Liver (tissue), 9 donors: ENCODE data around the gene SCYGR8. TPM values are rescaled to one million over a fixed set of nuclear protein-coding genes. Genes with fewer than 3 reads are reported as not detected.

Experiments
- DNase-seq: peaks from one replicate; pipeline ENCODE4 v3.0.0-alpha.2; 2017; ENCODE audit warnings: low spot score
- H3K27ac ChIP-seq, 2 donors: one replicate each; pipeline ENCODE4 v1.7.0; 2013; ENCODE audit warnings: inconsistent platforms in 2 of 2, low read length in 2 of 2, control low read depth in 1 of 2, low read depth in 1 of 2, mild to moderate bottlenecking in 1 of 2
- H3K27me3 ChIP-seq, 4 donors: one replicate each; pipeline versions ENCODE4 v1.6.1 to v1.7.0; 2013; ENCODE audit warnings: low read length in 3 of 4, inconsistent platforms in 1 of 4, mild to moderate bottlenecking in 1 of 4, moderate library complexity in 1 of 4; ENCODE audit not compliant: control insufficient read depth in 4 of 4, insufficient read depth in 4 of 4
- H3K36me3 ChIP-seq, 4 donors: one replicate each; pipeline versions ENCODE4 v1.6.1 to v1.7.0; 2013; ENCODE audit warnings: low read length in 3 of 4, mild to moderate bottlenecking in 3 of 4, low read depth in 1 of 4, moderate library complexity in 1 of 4; ENCODE audit not compliant: control insufficient read depth in 4 of 4, insufficient read depth in 3 of 4
- H3K4me1 ChIP-seq, 4 donors: one replicate each; pipeline versions ENCODE4 v1.6.1 to v1.7.0; 2013; ENCODE audit warnings: low read length in 3 of 4, mild to moderate bottlenecking in 3 of 4, moderate library complexity in 1 of 4; ENCODE audit not compliant: control insufficient read depth in 4 of 4, insufficient read depth in 4 of 4
- H3K4me3 ChIP-seq, 3 donors: one replicate each; pipeline versions ENCODE4 v1.6.1 to v1.7.0; 2013; ENCODE audit warnings: low read length in 3 of 3, control low read depth in 1 of 3, low read depth in 1 of 3, mild to moderate bottlenecking in 1 of 3
- H3K9ac ChIP-seq, 2 donors: one replicate each; pipeline ENCODE4 v1.7.0; 2013; ENCODE audit warnings: low read length in 2 of 2, mild to moderate bottlenecking in 2 of 2, moderate library complexity in 2 of 2, control low read depth in 1 of 2, low read depth in 1 of 2
- H3K9me3 ChIP-seq, 4 donors: one replicate each; pipeline versions ENCODE4 v1.6.1 to v1.7.0; 2013; ENCODE audit warnings: low read length in 3 of 4; ENCODE audit not compliant: control insufficient read depth in 4 of 4
- CTCF ChIP-seq: fragments of 150-350 bp; IDR thresholded peaks from 2 replicates; pipeline ENCODE4 v1.5.1; 2017; ENCODE audit warnings: improper control_type of control experiment, low read depth, low read length; ENCODE audit not compliant: missing input control
- EGR1 ChIP-seq, 2 donors: IDR thresholded peaks; 2 replicates each; pipeline ENCODE4 v1.6.1; 2016 to 2018; ENCODE audit warnings: antibody characterized with exemption in 2 of 2, low read depth in 2 of 2
- FOXA1 ChIP-seq: IDR thresholded peaks from 2 replicates; pipeline ENCODE4 v1.6.1; 2016; ENCODE audit warnings: antibody characterized with exemption
- FOXA2 ChIP-seq: IDR thresholded peaks from 2 replicates; pipeline ENCODE4 v1.6.1; 2016; ENCODE audit warnings: antibody characterized with exemption
- GABPA ChIP-seq, 2 donors: IDR thresholded peaks in 1 of 2; conservative IDR thresholded peaks in 1 of 2; 2 replicates each; pipeline ENCODE4 v1.6.1; 2016; ENCODE audit warnings: antibody characterized with exemption in 2 of 2, mild to moderate bottlenecking in 1 of 2, moderate library complexity in 1 of 2
- HNF4A ChIP-seq, 2 donors: conservative IDR thresholded peaks; 2 replicates each; pipeline ENCODE4 v1.6.1; 2016; ENCODE audit warnings: antibody characterized with exemption in 2 of 2, mild to moderate bottlenecking in 2 of 2
- HNF4G ChIP-seq: IDR thresholded peaks from 2 replicates; pipeline ENCODE4 v1.6.1; 2016; ENCODE audit warnings: antibody characterized with exemption
- JUND ChIP-seq, 2 donors: IDR thresholded peaks; 2 replicates each; pipeline ENCODE4 v1.6.1; 2016; ENCODE audit warnings: antibody characterized with exemption in 2 of 2
- MAX ChIP-seq: IDR thresholded peaks from 2 replicates; pipeline ENCODE4 v1.6.1; 2016; ENCODE audit warnings: antibody characterized with exemption
- RAD21 ChIP-seq, 2 donors: IDR thresholded peaks; 2 replicates each; pipeline ENCODE4 v1.6.1; 2016; ENCODE audit warnings: antibody characterized with exemption in 2 of 2, mild to moderate bottlenecking in 2 of 2
- RXRA ChIP-seq, 2 donors: IDR thresholded peaks; 2 replicates each; pipeline ENCODE4 v1.6.1; 2017 to 2018; ENCODE audit warnings: antibody characterized with exemption in 2 of 2, mild to moderate bottlenecking in 1 of 2
- YY1 ChIP-seq: IDR thresholded peaks from 2 replicates; pipeline ENCODE4 v1.6.1; 2016; ENCODE audit warnings: antibody characterized with exemption, mild to moderate bottlenecking
- ZBTB33 ChIP-seq: IDR thresholded peaks from 2 replicates; pipeline ENCODE4 v1.6.1; 2016; ENCODE audit warnings: antibody characterized with exemption
- WGBS: extraction: QIAGEN DNeasy Blood & Tissue Kit; methylation state at CpG from one replicate; pipeline ENCODE4 v1.1.7; 2013; 5-methylcytosine and 5-hydroxymethylcytosine counted together
- polyA plus RNA-seq, 2 donors: library from polyadenylated mRNA; stranded (reverse) in 1 of 2; unstranded in 1 of 2; fragments of 200-250 nt in 1 of 2; fragments of >200 nt in 1 of 2; fragmentation: Nextera tagmentation in 1 of 2; extraction: Ambion mirVana in 1 of 2; gene quantifications; one replicate each; pipeline versions ENCODE4 v1.2.1 to v1.2.3, GENCODE V29; 2013 to 2015
- total RNA-seq, 2 donors: library from RNA; depleted of rRNA; stranded (reverse); fragments of >200 nt; gene quantifications; one replicate each; pipeline ENCODE4 v1.2.3, GENCODE V29; 2014
- donor health status: healthy.
- donor health status: healthy.
- donor health status: healthy.
- donor health status: healthy.
- donor health status: healthy.

The SCYGR8 gene
- total RNA-seq (not detected), polyA plus RNA-seq (not detected)

GRCh38 chr2:227745594-227745993 lies at the start of gene SCYGR8:
TSS of gene SCYGR8 (plus strand) at chr2:227745894. CDS start at chr2:227745894, 0 bp downstream.
- H3K9ac ChIP-seq: no peak within 1 kb of the TSS
- H3K4me3 ChIP-seq: no peak within 1 kb of the TSS
- 96% methylated on average over 5 of the region's 9 CpGs for WGBS
- H3K4me1 ChIP-seq: no peaks in the 10 kb centered on the region
- no peaks in the 10 kb centered on the region for H3K9me3 ChIP-seq
- H3K36me3 ChIP-seq: no peaks in the 10 kb centered on the region
- DNase-seq: no peak
- no peak within 1 kb of the TSS for H3K27ac ChIP-seq
- H3K27me3 ChIP-seq: no peaks in the 10 kb centered on the region
- TF ChIP-seq RAD21 (IDR thresholded peaks at IDR 0.05): no peak
- no peak for TF ChIP-seq FOXA1
- TF ChIP-seq JUND (IDR thresholded peaks at IDR 0.05): no peak
- no peak for TF ChIP-seq GABPA (IDR thresholded peaks at IDR 0.05 in 1 of 2, conservative IDR thresholded peaks at IDR 0.05 in 1 of 2)
- no peak for TF ChIP-seq ZBTB33
- TF ChIP-seq HNF4G: no peak
- no peak for TF ChIP-seq HNF4A (conservative IDR thresholded peaks at IDR 0.05)
- no peak for TF ChIP-seq EGR1 (IDR thresholded peaks at IDR 0.05; ENCODE audit: low read depth in 2 of 2)
- no peak for TF ChIP-seq FOXA2
- no peak for TF ChIP-seq CTCF
- TF ChIP-seq MAX: no peak
- TF ChIP-seq RXRA (IDR thresholded peaks at IDR 0.05): no peak

GRCh38 chr2:227696990-227697679 lies 48.6 kb upstream of the SCYGR8 start:
- 59% methylated on average over 2 of the region's 2 CpGs for WGBS
- no peak for DNase-seq
- TF ChIP-seq HNF4A (conservative IDR thresholded peaks at IDR 0.05) (no peak), YY1 (no peak), EGR1 (IDR thresholded peaks at IDR 0.05; ENCODE audit: low read depth in 2 of 2) (no peak), ZBTB33 (no peak), RXRA (IDR thresholded peaks at IDR 0.05) (no peak), MAX (no peak), FOXA1 (no peak)
- peaks cover 0 to 6% (median 4%) of the 10 kb centered on the region in 4 donors for H3K4me1 ChIP-seq
- H3K27me3 ChIP-seq: no peaks in the 10 kb centered on the region
- H3K4me3 ChIP-seq: no peak overlapping the region
- no peaks in the 10 kb centered on the region for H3K9me3 ChIP-seq
- no peak overlapping the region for H3K9ac ChIP-seq
- H3K36me3 ChIP-seq: peaks cover 8 to 28% (median 10%) of the 10 kb centered on the region in 4 donors
- H3K27ac ChIP-seq: no peak overlapping the region
